Endodermal cell (in vitro differentiated cells): ENCODE results near the gene SLC5A10. TPM values are rescaled to one million over a fixed set of nuclear protein-coding genes. Genes with fewer than 3 reads are reported as not detected.
A peak's percentile ranks its signal among the peaks of the same experiment; 100 is the strongest.

Experiments
- DNase-seq: peaks from one replicate; pipeline ENCODE4 v3.0.0-alpha.2; 2017
- H3K27ac ChIP-seq: 2 replicates; pipeline ENCODE4 v1.5.1; 2013; ENCODE audit warnings: mild to moderate bottlenecking, low read depth, low read length, moderate library complexity
- H3K27me3 ChIP-seq: 2 replicates; pipeline ENCODE4 v1.6.1; 2013; ENCODE audit warnings: mild to moderate bottlenecking, low read length, moderate library complexity; ENCODE audit not compliant: insufficient read depth, control insufficient read depth, poor library complexity, severe bottlenecking
- H3K36me3 ChIP-seq: 2 replicates; pipeline ENCODE4 v1.7.0; 2013; ENCODE audit warnings: mild to moderate bottlenecking, low read length, moderate library complexity; ENCODE audit not compliant: control insufficient read depth, insufficient read depth
- H3K4me1 ChIP-seq: one replicate; pipeline ENCODE4 v1.7.0; 2013; ENCODE audit warnings: low read length; ENCODE audit not compliant: control insufficient read depth, insufficient read depth
- H3K4me3 ChIP-seq: 2 replicates; pipeline ENCODE4 v1.5.1; 2013; ENCODE audit warnings: mild to moderate bottlenecking, low read length, moderate library complexity
- H3K9ac ChIP-seq: 2 replicates; pipeline ENCODE4 v1.6.1; 2013; ENCODE audit warnings: mild to moderate bottlenecking, low read length, moderate library complexity; ENCODE audit not compliant: poor library complexity, severe bottlenecking; ENCODE audit errors: extremely low read depth
- H3K9me3 ChIP-seq: 2 replicates; pipeline ENCODE4 v1.6.1; 2013; ENCODE audit warnings: mild to moderate bottlenecking, low read length, moderate library complexity; ENCODE audit not compliant: control insufficient read depth
- H3K27ac Mint-ChIP-seq: 2 replicates; pipeline ENCODE4 v1.8.0; 2020; ENCODE audit warnings: mixed read lengths
- H3K27me3 Mint-ChIP-seq: 2 replicates; pipeline ENCODE4 v1.8.0; 2021; ENCODE audit warnings: mild to moderate bottlenecking, mixed read lengths; ENCODE audit not compliant: insufficient read depth
- H3K36me3 Mint-ChIP-seq: 2 replicates; pipeline ENCODE4 v1.8.0; 2020; ENCODE audit warnings: low read depth, mixed read lengths
- H3K4me1 Mint-ChIP-seq: 2 replicates; pipeline ENCODE4 v1.8.0; 2020; ENCODE audit warnings: mixed read lengths
- H3K4me3 Mint-ChIP-seq: 2 replicates; pipeline ENCODE4 v1.8.0; 2020; ENCODE audit warnings: mild to moderate bottlenecking, moderate library complexity, mixed read lengths
- H3K9me3 Mint-ChIP-seq: 2 replicates; pipeline ENCODE4 v1.8.0; 2020; ENCODE audit warnings: mild to moderate bottlenecking, mixed read lengths
- CTCF ChIP-seq: fragments of 200-600 bp; sonication (generic); conservative IDR thresholded peaks from 2 replicates; pipeline ENCODE4 v1.5.0; 2021; ENCODE audit warnings: antibody characterized with exemption, mild to moderate bottlenecking
- WGBS, 2 experiments: methylation state at CpG; one replicate each; pipeline versions ENCODE4 v1.1.5 to v1.1.7; 2013; ENCODE audit warnings: missing lambda C conversion rate in 2 of 2, mixed read lengths in 1 of 2; ENCODE audit not compliant: insufficient coverage in 1 of 2, insufficient read length in 1 of 2; 5-methylcytosine and 5-hydroxymethylcytosine counted together
- total RNA-seq, 2 donors: library from RNA; stranded (reverse); fragmentation: NEBNext Ultra II Directional in 1 of 2; extraction: Animal tissue kit (Norgen Biotek cat#: 25700) in 1 of 2; gene quantifications; 2 replicates in 1 of 2; 3 replicates in 1 of 2; pipeline ENCODE4 v1.2.1, GENCODE V29; 2021

The SLC5A10 gene
- total RNA-seq, 2 donors from 2014 or later: 0.11 to 0.29 TPM

- DNase-seq: peak; percentile 88
- no peaks in the 10 kb centered on the region for H3K36me3 Mint-ChIP-seq
- WGBS, 2 experiments: 94 to 97% methylated on average over 18 to 24 of the region's 24 CpGs
- Histone ChIP-seq H3K27ac (no peak overlapping the region), H3K36me3 (no peaks in the 10 kb centered on the region), H3K4me3 (no peak overlapping the region), H3K27me3 (no peaks in the 10 kb centered on the region), H3K4me1 (no peaks in the 10 kb centered on the region), H3K9me3 (no peaks in the 10 kb centered on the region), H3K9ac (no peak overlapping the region)
- H3K4me3 Mint-ChIP-seq: no peak overlapping the region
- no peaks in the 10 kb centered on the region for H3K27me3 Mint-ChIP-seq
- TF ChIP-seq CTCF: no peak
- H3K27ac Mint-ChIP-seq: no peak overlapping the region
- peaks cover 2% of the 10 kb centered on the region for H3K9me3 Mint-ChIP-seq
- peaks cover 5% of the 10 kb centered on the region for H3K4me1 Mint-ChIP-seq
Measured at GRCh38 chr17:19021622-19022083, 69.7 kb downstream of the SLC5A10 start.

- no peak overlapping the region for H3K4me3 Mint-ChIP-seq
- no peak overlapping the region for H3K4me3 ChIP-seq
- no peaks in the 10 kb centered on the region for H3K9me3 ChIP-seq
- H3K4me1 Mint-ChIP-seq: peaks cover 5% of the 10 kb centered on the region
- no peaks in the 10 kb centered on the region for H3K27me3 ChIP-seq
- no peak overlapping the region for H3K9ac ChIP-seq
- H3K27me3 Mint-ChIP-seq: no peaks in the 10 kb centered on the region
- no peaks in the 10 kb centered on the region for H3K36me3 Mint-ChIP-seq
- no peaks in the 10 kb centered on the region for H3K36me3 ChIP-seq
- 89 to 92% methylated on average over 4 to 5 of the region's 5 CpGs for WGBS, 2 experiments
- no peaks in the 10 kb centered on the region for H3K4me1 ChIP-seq
- peaks cover 2% of the 10 kb centered on the region for H3K9me3 Mint-ChIP-seq
- no peak overlapping the region for H3K27ac Mint-ChIP-seq
- no peak for TF ChIP-seq CTCF
- DNase-seq: no peak
- no peak overlapping the region for H3K27ac ChIP-seq
Measured at GRCh38 chr17:19022128-19022527, 70.2 kb downstream of the SLC5A10 start.

GRCh38 chr17:19022747-19023146 lies 70.8 kb downstream of the SLC5A10 start:
- Mint-ChIP-seq H3K27ac (no peak overlapping the region), H3K4me1 (peaks cover 5% of the 10 kb centered on the region), H3K27me3 (no peaks in the 10 kb centered on the region), H3K9me3 (peaks cover 2% of the 10 kb centered on the region), H3K4me3 (no peak overlapping the region), H3K36me3 (no peaks in the 10 kb centered on the region)
- Histone ChIP-seq H3K4me1 (no peaks in the 10 kb centered on the region), H3K4me3 (no peak overlapping the region), H3K9me3 (no peaks in the 10 kb centered on the region), H3K9ac (no peak overlapping the region), H3K27me3 (no peaks in the 10 kb centered on the region), H3K27ac (no peak overlapping the region), H3K36me3 (no peaks in the 10 kb centered on the region)
- WGBS, 2 experiments: 92% methylated on average over 6 of the region's 6 CpGs; no CpG with 5 or more reads in 1 of the 2 experiments
- no peak for DNase-seq
- no peak for TF ChIP-seq CTCF
